B cell (primary cell): ENCODE results near the gene SNX10. TPM values are rescaled to one million over a fixed set of nuclear protein-coding genes. Genes with fewer than 3 reads are reported as not detected.

ENCODE experiments used
- ATAC-seq: fragments of 200-7000 bp; cut with Tn5 transposase; one replicate; pipeline ENCODE4 v1.10.0; 2021; ENCODE audit warnings: low read depth, mild to moderate bottlenecking, moderate number of reproducible peaks, moderate library complexity
- CTCF ChIA-PET: fragments of 350-600 bp; sonication (Branson Sonifier 250); formaldehyde crosslinking; loops from one replicate; lab custom pipeline; 2021; ENCODE audit warnings: antibody characterized with exemption, inconsistent platforms; lab: Charles Lee
- POLR2A ChIA-PET: fragments of 350-600 bp; sonication (Branson Sonifier 250); formaldehyde crosslinking; loops from one replicate; lab custom pipeline; 2021; ENCODE audit warnings: antibody characterized with exemption; lab: Charles Lee
- DNase-seq: peaks from one replicate; pipeline ENCODE4 v3.0.0; 2013
- H2AFZ ChIP-seq: 2 replicates; pipeline ENCODE4 v1.6.1; 2012; ENCODE audit warnings: mild to moderate bottlenecking, low read depth, low read length; ENCODE audit not compliant: insufficient read depth, poor library complexity, severe bottlenecking
- H3K27ac ChIP-seq, 2 donors: 1 replicate in 1 of 2; 2 replicates in 1 of 2; pipeline ENCODE4 v1.5.1; 2012 to 2013; ENCODE audit warnings: low read length in 2 of 2, mild to moderate bottlenecking in 2 of 2, moderate library complexity in 1 of 2
- H3K27me3 ChIP-seq, 4 experiments: fragments of 200-600 bp in 1 of 4; sonication (generic) in 1 of 4; replicated peaks in 1 of 4; 1 replicate in 2 of 4; 2 replicates in 2 of 4; pipeline versions ENCODE4 v1.6.1 to v1.7.0; 2013 to 2016; ENCODE audit warnings: low read length in 3 of 4, mild to moderate bottlenecking in 2 of 4, mixed read lengths in 1 of 4, moderate library complexity in 1 of 4; ENCODE audit not compliant: insufficient read depth in 4 of 4, control insufficient read depth in 3 of 4; ENCODE audit errors: control extremely low read depth in 1 of 4
- H3K36me3 ChIP-seq, 2 experiments: replicated peaks in 1 of 2; 1 replicate in 1 of 2; 2 replicates in 1 of 2; pipeline versions ENCODE4 v1.6.1 to v1.7.1; 2013; ENCODE audit warnings: low read length in 1 of 2; ENCODE audit not compliant: insufficient read depth in 2 of 2, control insufficient read depth in 1 of 2; ENCODE audit errors: control extremely low read depth in 1 of 2, extremely low read depth in 1 of 2
- H3K4me1 ChIP-seq, 2 donors: fragments of 200-600 bp in 1 of 2; sonication (generic) in 1 of 2; 1 replicate in 1 of 2; 2 replicates in 1 of 2; pipeline versions ENCODE4 v1.5.1 to v1.6.1; 2013 to 2017; ENCODE audit warnings: low read length in 2 of 2; ENCODE audit not compliant: control insufficient read depth in 2 of 2, insufficient read depth in 2 of 2
- H3K4me2 ChIP-seq: replicated peaks from 2 replicates; pipeline ENCODE3; 2012; ENCODE audit warnings: mild to moderate bottlenecking, low read depth, low read length; ENCODE audit not compliant: poor library complexity, severe bottlenecking
- H3K4me3 ChIP-seq, 5 experiments: fragments of 200-600 bp in 1 of 5; sonication (generic) in 1 of 5; 1 replicate in 3 of 5; 2 replicates in 2 of 5; pipeline versions ENCODE4 v1.5.1 to v1.7.0; 2011 to 2016; ENCODE audit warnings: low read length in 4 of 5, mild to moderate bottlenecking in 4 of 5, low read depth in 2 of 5, control low read depth in 1 of 5, moderate library complexity in 1 of 5; ENCODE audit not compliant: insufficient read depth in 1 of 5; ENCODE audit errors: control extremely low read depth in 1 of 5, extremely low read depth in 1 of 5
- H3K79me2 ChIP-seq: fragments of 200-600 bp; sonication (generic); one replicate; pipeline ENCODE4 v1.6.0; 2016; ENCODE audit warnings: low read length; ENCODE audit not compliant: control insufficient read depth, insufficient read depth
- H3K9ac ChIP-seq: fragments of 200-600 bp; sonication (generic); 2 replicates; pipeline ENCODE4 v1.6.1; 2017; ENCODE audit warnings: mild to moderate bottlenecking, low read length, moderate library complexity
- H3K9me3 ChIP-seq, 3 donors: one replicate each; pipeline versions ENCODE4 v1.6.1 to v1.7.1; 2013; ENCODE audit warnings: low read length in 2 of 3; ENCODE audit not compliant: control insufficient read depth in 2 of 3, insufficient read depth in 1 of 3; ENCODE audit errors: control extremely low read depth in 1 of 3
- H4K20me1 ChIP-seq: 2 replicates; pipeline ENCODE4 v1.6.0; 2012; ENCODE audit warnings: mild to moderate bottlenecking, low read length; ENCODE audit not compliant: insufficient read depth, control insufficient read depth, poor library complexity, severe bottlenecking
- H3K27ac Mint-ChIP-seq: one replicate; pipeline ENCODE4 v1.8.0; 2021; ENCODE audit warnings: mixed read lengths
- H3K27me3 Mint-ChIP-seq: one replicate; pipeline ENCODE4 v1.8.0; 2021; ENCODE audit warnings: mixed read lengths
- H3K4me1 Mint-ChIP-seq: one replicate; pipeline ENCODE4 v1.8.0; 2021; ENCODE audit warnings: mixed read lengths
- H3K4me3 Mint-ChIP-seq: one replicate; pipeline ENCODE4 v1.8.0; 2021; ENCODE audit warnings: mixed read lengths
- H3K9me3 Mint-ChIP-seq: one replicate; pipeline ENCODE4 v1.8.0; 2022; ENCODE audit warnings: mixed read lengths; ENCODE audit not compliant: insufficient read depth
- CTCF ChIP-seq: fragments of 200-600 bp; IDR thresholded peaks from one replicate; pipeline ENCODE4 v1.8.0; 2022; ENCODE audit warnings: antibody characterized with exemption, mild to moderate bottlenecking
- EZH2 ChIP-seq: IDR thresholded peaks from 2 replicates; pipeline ENCODE4 v1.6.1; 2012; ENCODE audit warnings: borderline replicate concordance, low read depth, mild to moderate bottlenecking, moderate library complexity, low read length; ENCODE audit not compliant: insufficient read depth, poor library complexity, severe bottlenecking
- WGBS: methylation state at CpG from one replicate; pipeline ENCODE4 v1.1.5; 2013; ENCODE audit warnings: missing lambda C conversion rate; ENCODE audit not compliant: insufficient coverage; 5-methylcytosine and 5-hydroxymethylcytosine counted together
- intact Hi-C: fragments of 100-400 bp; cut with micrococcal nuclease; formaldehyde crosslinking; loops from one replicate; pipeline ENCODE4 v1.10.0; 2022
- polyA plus RNA-seq: library from polyadenylated mRNA; depleted of rRNA; stranded (reverse); fragments of >200 nt; gene quantifications from 2 replicates; pipeline ENCODE4 v1.2.3, GENCODE V29; 2012
- total RNA-seq, 2 donors: library from RNA; stranded (reverse); fragments of 120-200 nt in 1 of 2; gene quantifications; 1 replicate in 1 of 2; 2 replicates in 1 of 2; pipeline versions ENCODE4 v1.2.3 to v1.2.4, GENCODE V29; 2013 to 2022

The SNX10 gene
- total and polyA plus RNA-seq, 2 donors (not counting 1 experiment from before 2014, with no cell fraction given): 26.5 to 29.2 TPM

DNA sequence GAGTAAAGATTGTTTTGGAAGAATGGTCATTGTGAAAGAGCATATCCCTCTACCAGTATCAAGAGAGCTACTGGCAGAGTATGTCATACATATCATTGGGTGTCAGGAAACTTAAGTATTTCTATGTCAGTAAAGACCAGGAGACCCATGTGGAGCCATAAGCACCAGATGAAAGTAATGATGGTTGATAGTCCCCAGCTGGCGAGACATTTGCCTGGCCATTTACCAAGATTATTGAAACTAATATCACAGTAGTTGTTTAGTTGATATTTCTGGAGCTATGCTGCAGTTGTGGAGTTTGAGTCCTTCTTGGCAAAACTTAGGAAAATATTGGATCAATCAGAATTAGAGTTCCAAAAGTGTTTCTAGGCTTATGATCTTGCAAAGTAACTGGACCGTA lies 114.8 kb downstream of the SNX10 start:
- no CpG with 5 or more reads among the region's 2 CpGs for WGBS
- TF ChIP-seq CTCF (no peak), EZH2 (no peak)
- ChIA-PET CTCF (interaction anchor here (0.5 kb wide), 1 partner anchor 29 kb away, joined by 4 read pairs; no protein-coding TSS in a partner anchor), POLR2A (no interaction called here)
- no peak overlapping the region for H3K9ac ChIP-seq
- no peaks in the 10 kb centered on the region for H3K36me3 ChIP-seq
- H4K20me1 ChIP-seq: no peaks in the 10 kb centered on the region
- intact Hi-C loops: no loop called here
- no peak overlapping the region for H3K4me2 ChIP-seq
- no peaks in the 10 kb centered on the region for H3K4me1 ChIP-seq
- H3K27me3 ChIP-seq: peaks cover 0 to 3% (median 0%) of the 10 kb centered on the region in 4 experiments
- no peak overlapping the region for H3K27ac ChIP-seq
- Mint-ChIP-seq H3K27me3 (no peaks in the 10 kb centered on the region), H3K27ac (no peak overlapping the region), H3K9me3 (no peaks in the 10 kb centered on the region), H3K4me3 (no peak overlapping the region), H3K4me1 (no peaks in the 10 kb centered on the region)
- H3K4me3 ChIP-seq: no peak overlapping the region
- peaks cover 0 to 6% (median 6%) of the 10 kb centered on the region in 3 donors for H3K9me3 ChIP-seq
- no peaks in the 10 kb centered on the region for H3K79me2 ChIP-seq
- no peak overlapping the region for H2AFZ ChIP-seq
- ATAC-seq (no peak), DNase-seq (no peak)

- ChIA-PET POLR2A (no interaction called here), CTCF (interaction anchor here (0.9 to 1.0 kb wide), 2 partner anchors 33 to 40 kb away, joined by 4 read pairs; no protein-coding TSS in a partner anchor)
- Mint-ChIP-seq H3K4me1 (no peaks in the 10 kb centered on the region), H3K9me3 (no peaks in the 10 kb centered on the region), H3K4me3 (no peak overlapping the region), H3K27me3 (no peaks in the 10 kb centered on the region), H3K27ac (no peak overlapping the region)
- H3K4me3 ChIP-seq: no peak overlapping the region
- no peaks in the 10 kb centered on the region for H4K20me1 ChIP-seq
- H2AFZ ChIP-seq: no peak overlapping the region
- H3K4me1 ChIP-seq: no peaks in the 10 kb centered on the region
- H3K9me3 ChIP-seq: peaks cover 0 to 6% (median 6%) of the 10 kb centered on the region in 3 donors
- 100% methylated on average over 2 of the region's 5 CpGs for WGBS
- no peak overlapping the region for H3K27ac ChIP-seq
- TF ChIP-seq EZH2 (no peak), CTCF (no peak)
- H3K9ac ChIP-seq: no peak overlapping the region
- no peaks in the 10 kb centered on the region for H3K36me3 ChIP-seq
- ATAC-seq (no peak), DNase-seq (no peak)
- intact Hi-C loops: no loop called here
- H3K4me2 ChIP-seq: no peak overlapping the region
- no peaks in the 10 kb centered on the region for H3K79me2 ChIP-seq
- H3K27me3 ChIP-seq: peaks cover 0 to 3% (median 0%) of the 10 kb centered on the region in 4 experiments
These were observed 118.2 kb downstream of the SNX10 start for GRCh38 chr7:26409661-26410547.
